HG03520 (cell line): ENCODE data around the gene CACNA1D.
"Not testable (repeated sequence)": the region's sequence is repeated elsewhere in the genome, so short reads cannot be mapped to it uniquely, and the experiment has no call there.

Experiments
- ATAC-seq: cut with Tn5 transposase; IDR thresholded peaks from one replicate; pipeline ENCODE4 v1.9.1; 2021; ENCODE audit warnings: mild to moderate bottlenecking, moderate library complexity; ENCODE audit not compliant: unreplicated experiment

CACNA1D gene

GRCh38 chr3:53646723-53647122 is 152.3 kb downstream of the CACNA1D start:
- no peak for ATAC-seq

- no peak for ATAC-seq
Measured at GRCh38 chr3:53649816-53650215, 155.4 kb downstream of the CACNA1D start.

GRCh38 chr3:53650424-53650823 is 156.0 kb downstream of the CACNA1D start:
- ATAC-seq: peak; percentile 76

DNA sequence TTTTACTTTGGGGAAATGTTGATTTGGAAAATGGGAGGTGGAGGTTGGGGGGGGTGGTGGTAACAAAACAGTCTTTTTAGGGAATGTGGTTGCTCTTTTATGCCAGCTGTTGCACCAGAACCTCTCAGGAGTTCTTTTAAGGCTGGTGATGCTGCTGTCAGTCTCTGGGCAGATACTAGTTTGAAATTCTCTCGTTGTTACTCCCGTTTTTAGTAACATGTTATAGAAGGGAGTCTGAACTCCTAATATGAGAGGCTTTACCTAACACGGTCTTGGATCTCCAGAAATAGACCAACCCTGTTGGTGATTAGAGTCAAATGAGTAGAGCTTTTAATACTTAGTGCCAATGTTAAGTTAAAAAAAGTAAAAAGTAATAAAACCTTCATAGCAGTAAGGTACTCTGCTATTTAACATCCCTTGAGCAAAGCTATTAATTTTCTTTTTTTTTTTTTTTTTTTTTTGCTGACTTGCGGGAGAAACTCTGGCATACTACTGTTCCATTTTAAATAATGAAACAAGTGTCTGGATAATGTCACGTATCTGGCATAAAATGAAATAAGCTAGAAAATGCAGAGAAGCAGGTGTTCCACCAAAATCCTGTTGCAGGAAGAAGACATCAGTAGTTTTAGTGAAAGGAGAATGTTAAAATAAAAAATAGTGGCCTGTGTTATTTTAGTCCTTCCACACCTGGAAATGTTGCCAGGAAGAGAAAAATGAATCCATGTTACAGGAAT is 156.7 kb downstream of the CACNA1D start:
- no peak for ATAC-seq

- no peak for ATAC-seq
Measured at GRCh38 chr3:53651927-53652326, 157.5 kb downstream of the CACNA1D start.

- ATAC-seq: no peak
Measured at GRCh38 chr3:53657651-53658050, 163.2 kb downstream of the CACNA1D start.

- no peak for ATAC-seq
Measured at GRCh38 chr3:53658613-53659193, 164.3 kb downstream of the CACNA1D start.

DNA sequence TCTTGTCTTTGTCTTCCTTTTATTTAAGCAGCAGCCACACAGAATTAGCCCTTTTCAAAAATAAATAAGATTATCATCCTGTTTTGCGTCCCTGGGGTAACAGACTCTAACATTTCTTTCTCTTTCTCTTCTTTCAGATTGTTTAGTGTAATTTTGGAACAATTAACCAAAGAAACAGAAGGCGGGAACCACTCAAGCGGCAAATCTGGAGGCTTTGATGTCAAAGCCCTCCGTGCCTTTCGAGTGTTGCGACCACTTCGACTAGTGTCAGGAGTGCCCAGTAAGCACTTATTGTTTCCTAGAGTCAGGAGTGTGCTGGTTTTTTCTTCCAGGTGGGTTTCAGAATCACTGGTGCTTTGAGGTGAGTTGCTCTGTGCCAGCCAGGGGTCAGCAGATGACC is 165.6 kb downstream of the CACNA1D start:
- no peak for ATAC-seq

- ATAC-seq: no peak
Measured at GRCh38 chr3:53661480-53661879, 167.1 kb downstream of the CACNA1D start.

- ATAC-seq: not testable (repeated sequence)
Measured at GRCh38 chr3:53664812-53665211, 170.4 kb downstream of the CACNA1D start.

GRCh38 chr3:53665608-53666425 is 171.4 kb downstream of the CACNA1D start:
- no peak for ATAC-seq

- no peak for ATAC-seq
Measured at GRCh38 chr3:53668872-53669271, 174.5 kb downstream of the CACNA1D start.

GRCh38 chr3:53670721-53671120 is 176.3 kb downstream of the CACNA1D start:
- ATAC-seq: no peak

DNA sequence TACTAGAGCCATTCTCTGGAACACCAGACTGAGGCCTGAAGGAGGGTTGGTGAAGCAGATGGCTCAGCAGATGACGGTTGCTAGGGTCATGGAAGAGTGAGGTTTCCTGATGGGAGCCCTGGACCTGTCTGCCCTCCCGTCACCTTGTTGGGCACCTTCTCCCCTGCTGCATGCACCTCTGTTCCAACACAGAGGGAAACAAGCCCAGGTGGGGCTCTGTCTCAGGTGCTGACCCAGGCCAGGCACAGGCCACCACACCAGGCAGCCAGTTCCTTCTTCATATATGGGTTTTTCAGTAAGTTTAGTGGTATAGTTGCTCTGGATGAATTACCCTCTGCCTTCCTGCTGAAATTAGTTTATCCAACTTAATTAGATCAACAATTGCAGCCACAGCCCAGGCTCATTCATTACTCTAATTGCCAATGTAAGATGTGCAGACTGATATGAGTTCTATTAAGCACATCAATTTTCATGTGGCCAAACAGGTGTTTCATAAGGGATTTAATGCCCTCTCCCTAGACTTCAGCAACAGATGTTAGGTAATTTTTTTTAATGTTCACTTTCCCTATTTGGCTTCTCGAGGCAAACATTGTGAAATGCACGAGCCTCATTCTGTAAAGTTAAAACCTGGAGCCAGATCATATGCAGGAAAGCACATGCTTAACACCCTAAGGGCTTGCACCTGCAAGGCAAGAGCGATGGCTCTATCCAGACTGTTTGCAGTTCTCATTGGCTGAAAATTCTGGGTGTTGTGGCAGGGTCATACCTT is 177.0 kb downstream of the CACNA1D start:
- ATAC-seq: no peak

GRCh38 chr3:53671961-53672299 is 177.5 kb downstream of the CACNA1D start:
- no peak for ATAC-seq

GRCh38 chr3:53672981-53673380 is 178.6 kb downstream of the CACNA1D start:
- no peak for ATAC-seq

DNA sequence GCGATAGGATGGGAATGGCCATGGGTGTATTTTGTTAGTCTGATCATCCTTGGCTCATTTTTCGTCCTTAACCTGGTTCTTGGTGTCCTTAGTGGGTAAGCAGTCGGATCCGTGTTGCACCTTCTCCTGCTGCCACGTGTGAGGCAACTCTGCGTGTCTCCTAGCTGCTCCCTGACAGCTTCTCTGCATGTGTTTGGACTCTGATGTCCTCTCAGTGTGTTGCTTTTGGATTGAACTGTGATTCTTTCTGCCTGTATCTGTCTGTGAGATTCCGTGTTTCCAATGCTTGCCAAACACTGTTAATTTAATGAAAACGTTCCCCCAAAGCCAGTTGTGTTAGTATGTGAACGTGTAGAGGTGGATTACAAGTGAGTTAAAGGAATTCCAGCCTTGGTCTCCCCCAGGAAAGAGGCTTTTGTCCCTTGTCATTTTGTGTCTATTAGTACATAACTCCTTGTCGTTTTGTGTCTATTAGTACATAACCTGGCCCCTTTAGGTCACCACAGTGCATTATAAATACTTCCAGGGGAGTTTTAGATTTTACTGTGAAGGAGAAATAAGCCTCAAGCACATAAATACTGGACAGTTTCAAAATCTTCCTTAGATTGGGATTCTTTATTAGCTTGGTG is 179.4 kb downstream of the CACNA1D start:
- ATAC-seq: no peak

GRCh38 chr3:53674582-53674981 is 180.2 kb downstream of the CACNA1D start:
- no peak for ATAC-seq

DNA sequence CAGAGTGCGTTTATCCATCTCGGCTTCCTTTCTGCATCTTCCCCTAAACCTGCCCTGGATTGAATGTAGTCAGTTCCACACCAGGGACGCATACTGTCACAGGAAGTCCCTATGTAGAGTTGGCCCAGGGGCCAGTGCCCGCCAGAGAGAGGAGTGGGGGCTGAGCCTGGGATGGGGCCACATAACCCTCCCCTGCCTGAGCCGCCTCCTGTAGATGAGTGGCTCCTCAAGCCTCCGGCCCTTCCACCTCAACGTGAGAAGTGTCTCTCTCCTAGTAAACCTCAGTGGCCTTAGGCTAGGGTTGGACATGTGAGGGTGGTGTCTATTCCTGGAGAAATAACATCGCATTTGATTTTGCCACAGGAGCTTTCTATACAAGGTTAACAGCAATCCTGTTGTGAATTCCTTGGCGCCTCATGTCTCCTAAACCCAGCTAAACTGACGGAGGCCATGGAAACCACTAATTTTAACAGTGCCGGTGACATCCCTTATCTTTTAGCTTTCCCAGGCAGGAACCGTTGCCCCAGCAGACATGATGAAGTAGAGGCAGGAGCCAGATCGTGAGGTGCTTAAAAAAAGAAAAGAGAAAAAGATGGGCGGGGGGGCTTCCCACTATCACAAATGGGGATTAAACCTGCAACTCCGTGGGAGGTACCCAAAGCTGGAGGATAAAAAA is 180.7 kb downstream of the CACNA1D start:
- ATAC-seq: no peak

- no peak for ATAC-seq
Measured at GRCh38 chr3:53675942-53676341, 181.5 kb downstream of the CACNA1D start.
